Measurements from ENCODE around the gene NFIC. TPM values are rescaled to one million over a fixed set of nuclear protein-coding genes. Genes with fewer than 3 reads are reported as not detected.
"Not testable (repeated sequence)": the region's sequence is repeated elsewhere in the genome, so short reads cannot be mapped to it uniquely, and the experiment has no call there.

Gene NFIC
- total RNA-seq, 4 donors from 2014 or later: 138 to 200 (median 160) TPM

DNA sequence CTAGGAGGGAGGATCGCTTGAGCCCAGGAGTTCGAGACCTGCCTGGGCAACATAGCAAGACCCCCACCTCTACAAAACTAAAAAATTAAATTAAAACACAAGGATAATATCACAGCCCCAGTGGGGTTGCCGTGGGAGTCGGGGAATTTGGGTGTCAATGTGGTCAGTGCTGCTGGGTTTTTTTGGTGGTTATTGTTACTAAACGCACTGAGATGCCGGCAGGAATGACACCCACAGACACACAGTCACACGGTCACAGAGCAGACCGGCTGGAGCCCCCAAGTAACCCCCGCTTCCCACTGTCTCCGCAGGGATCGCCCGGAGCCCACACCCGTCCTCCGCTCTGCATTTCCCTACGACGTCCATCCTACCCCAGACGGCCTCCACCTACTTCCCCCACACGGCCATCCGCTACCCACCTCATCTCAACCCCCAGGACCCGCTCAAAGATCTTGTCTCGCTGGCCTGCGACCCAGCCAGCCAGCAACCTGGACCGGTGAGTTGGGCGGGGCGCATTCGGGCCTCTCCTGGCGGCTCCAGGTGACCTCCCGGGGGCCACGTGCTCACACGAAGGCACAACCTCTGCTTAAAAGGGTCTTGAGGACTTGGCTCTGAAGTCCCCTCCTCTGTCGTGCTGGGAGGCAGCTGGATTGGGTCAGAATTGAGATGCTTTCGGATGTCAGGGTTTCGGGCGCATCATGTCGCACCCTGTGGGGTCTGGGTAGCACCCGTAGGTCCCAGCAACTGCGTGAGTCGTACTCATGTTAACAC, 86.0 kb downstream of the NFIC start:
- peaks cover 0 to 22% (median 7%) of the 10 kb centered on the region in 4 donors for H3K4me1 ChIP-seq
- WGBS, 2 donors: 85 to 89% methylated on average over 34 to 38 of the region's 38 CpGs
- H3K27me3 ChIP-seq: no peaks in the 10 kb centered on the region
- peak overlapping the region in 2 of 4 donors; percentile 83 to 85 for H3K27ac ChIP-seq
- H3K4me3 ChIP-seq: no peak overlapping the region
- TF ChIP-seq, protein P1, sequence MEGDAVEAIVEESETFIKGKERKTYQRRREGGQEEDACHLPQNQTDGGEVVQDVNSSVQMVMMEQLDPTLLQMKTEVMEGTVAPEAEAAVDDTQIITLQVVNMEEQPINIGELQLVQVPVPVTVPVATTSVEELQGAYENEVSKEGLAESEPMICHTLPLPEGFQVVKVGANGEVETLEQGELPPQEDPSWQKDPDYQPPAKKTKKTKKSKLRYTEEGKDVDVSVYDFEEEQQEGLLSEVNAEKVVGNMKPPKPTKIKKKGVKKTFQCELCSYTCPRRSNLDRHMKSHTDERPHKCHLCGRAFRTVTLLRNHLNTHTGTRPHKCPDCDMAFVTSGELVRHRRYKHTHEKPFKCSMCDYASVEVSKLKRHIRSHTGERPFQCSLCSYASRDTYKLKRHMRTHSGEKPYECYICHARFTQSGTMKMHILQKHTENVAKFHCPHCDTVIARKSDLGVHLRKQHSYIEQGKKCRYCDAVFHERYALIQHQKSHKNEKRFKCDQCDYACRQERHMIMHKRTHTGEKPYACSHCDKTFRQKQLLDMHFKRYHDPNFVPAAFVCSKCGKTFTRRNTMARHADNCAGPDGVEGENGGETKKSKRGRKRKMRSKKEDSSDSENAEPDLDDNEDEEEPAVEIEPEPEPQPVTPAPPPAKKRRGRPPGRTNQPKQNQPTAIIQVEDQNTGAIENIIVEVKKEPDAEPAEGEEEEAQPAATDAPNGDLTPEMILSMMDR (IDR thresholded peaks at IDR 0.05): no peak
- no peak for TF ChIP-seq EP300 (IDR thresholded peaks at IDR 0.05)
- no peak for TF ChIP-seq POLR2A (IDR thresholded peaks at IDR 0.05)
- H3K9me3 ChIP-seq: no peaks in the 10 kb centered on the region
- DNase-seq (ENCODE audit: low spot score in 2 of 2): no peak
- H3K36me3 ChIP-seq: peaks cover 14 to 97% (median 25%) of the 10 kb centered on the region in 3 donors

DNA sequence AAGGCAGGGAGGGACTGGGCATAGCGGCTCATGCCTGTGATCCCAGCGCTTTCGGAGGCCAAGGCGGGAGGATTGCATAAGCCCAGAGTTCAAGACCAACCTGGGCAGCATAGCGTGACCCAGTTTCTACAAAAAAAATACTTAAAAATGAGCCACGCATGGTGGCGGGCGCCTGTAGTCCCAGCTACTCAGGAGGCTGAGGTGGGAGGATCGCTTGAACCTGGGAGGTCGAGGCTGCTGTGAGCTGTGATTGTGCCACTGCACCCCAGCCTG, 86.5 kb downstream of the NFIC start:
- not testable (repeated sequence) for H3K4me3 ChIP-seq; H3K27me3 ChIP-seq; H3K9me3 ChIP-seq; DNase-seq (ENCODE audit: low spot score in 2 of 2)
- Histone ChIP-seq H3K36me3 (peaks cover 14 to 96% (median 25%) of the 10 kb centered on the region in 3 donors), H3K4me1 (peaks cover 0 to 27% (median 10%) of the 10 kb centered on the region in 4 donors), H3K27ac (peak overlapping the region in 1 of 4 donors; percentile 83)
- WGBS, 2 donors: 96 to 98% methylated on average over 10 of the region's 10 CpGs

DNA sequence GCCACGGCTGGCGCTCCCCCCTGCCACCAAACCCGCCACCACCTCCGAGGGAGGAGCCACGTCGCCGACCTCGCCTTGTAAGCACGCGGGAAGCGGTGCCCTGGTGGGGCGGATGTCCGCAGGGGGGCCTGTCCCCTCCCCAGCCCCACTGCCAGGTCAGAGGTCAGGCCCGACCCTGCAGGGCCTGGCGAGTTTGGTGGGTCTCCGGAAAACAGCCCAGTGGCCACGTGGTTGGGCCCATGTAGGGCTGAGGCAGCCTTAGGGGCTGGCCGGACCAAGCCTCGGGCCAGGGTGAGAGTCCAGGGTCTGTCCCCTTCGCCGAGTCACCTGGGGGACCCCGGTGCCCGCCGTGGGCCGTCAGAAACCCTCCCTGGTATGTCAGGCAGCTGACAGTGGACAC, 87.5 kb downstream of the NFIC start:
- 80 to 81% methylated on average over 21 to 24 of the region's 25 CpGs for WGBS, 2 donors

DNA sequence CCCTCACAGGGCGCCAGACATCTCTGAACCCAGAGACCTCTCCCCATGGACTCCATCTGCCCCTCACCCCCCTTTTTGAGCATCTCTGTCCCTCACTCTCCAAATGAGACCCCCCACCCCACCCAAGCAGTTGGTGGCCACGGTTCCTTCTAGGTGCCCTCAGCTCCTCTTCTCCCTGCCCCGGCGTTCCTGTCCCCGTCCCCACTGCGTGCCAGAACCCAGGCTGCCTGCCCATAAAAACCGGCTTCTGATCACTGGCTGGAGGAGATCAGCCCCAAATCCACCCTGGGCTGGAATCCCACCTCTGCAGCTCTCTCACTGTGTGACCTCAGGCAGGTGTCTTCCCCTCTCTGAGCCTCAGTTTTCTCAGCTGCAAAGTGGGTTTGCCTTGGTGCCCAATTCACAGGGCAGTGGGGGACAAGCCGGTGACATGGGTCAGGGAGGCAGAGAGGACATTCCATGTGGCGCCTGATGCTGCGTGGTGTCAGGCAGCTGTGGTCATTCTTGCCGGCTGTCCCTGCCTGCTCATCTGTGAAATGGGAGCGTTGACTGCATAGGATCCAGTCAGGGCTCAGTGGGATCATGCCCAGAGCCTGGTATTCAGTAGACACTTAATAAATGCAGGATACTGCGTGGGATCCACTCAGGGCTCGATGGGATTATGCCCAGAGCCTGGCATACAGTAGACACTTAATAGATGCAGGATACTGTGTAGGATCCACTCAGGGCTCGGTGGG, 88.4 kb downstream of the NFIC start:
- no peak for TF ChIP-seq POLR2A (IDR thresholded peaks at IDR 0.05)
- TF ChIP-seq, protein P1 (IDR thresholded peaks at IDR 0.05): no peak
- no peak for TF ChIP-seq EP300 (IDR thresholded peaks at IDR 0.05)
- WGBS, 2 donors: 90 to 96% methylated on average over 15 of the region's 15 CpGs
- H3K27me3 ChIP-seq: no peaks in the 10 kb centered on the region
- H3K4me1 ChIP-seq: peaks cover 5 to 46% (median 27%) of the 10 kb centered on the region in 4 donors
- no peaks in the 10 kb centered on the region for H3K9me3 ChIP-seq
- no peak overlapping the region for H3K4me3 ChIP-seq
- DNase-seq (ENCODE audit: low spot score in 2 of 2): no peak
- peak overlapping the region in 2 of 4 donors; percentile 41 to 61 for H3K27ac ChIP-seq
- H3K36me3 ChIP-seq: peaks cover 14 to 77% (median 25%) of the 10 kb centered on the region in 3 donors

More for the DNA sequence above, 87.5 kb downstream of the NFIC start:
- Histone ChIP-seq H3K9me3 (no peaks in the 10 kb centered on the region), H3K36me3 (peaks cover 14 to 86% (median 25%) of the 10 kb centered on the region in 3 donors), H3K4me3 (no peak overlapping the region), H3K4me1 (peaks cover under 1 to 37% (median 18%) of the 10 kb centered on the region in 4 donors), H3K27me3 (no peaks in the 10 kb centered on the region), H3K27ac (peak overlapping the region in 2 of 4 donors; percentile 41 to 61)
- DNase-seq (ENCODE audit: low spot score in 2 of 2): no peak
- no peak for TF ChIP-seq EP300 (IDR thresholded peaks at IDR 0.05)
- TF ChIP-seq, protein P1 (IDR thresholded peaks at IDR 0.05): no peak
- no peak for TF ChIP-seq POLR2A (IDR thresholded peaks at IDR 0.05)

DNA sequence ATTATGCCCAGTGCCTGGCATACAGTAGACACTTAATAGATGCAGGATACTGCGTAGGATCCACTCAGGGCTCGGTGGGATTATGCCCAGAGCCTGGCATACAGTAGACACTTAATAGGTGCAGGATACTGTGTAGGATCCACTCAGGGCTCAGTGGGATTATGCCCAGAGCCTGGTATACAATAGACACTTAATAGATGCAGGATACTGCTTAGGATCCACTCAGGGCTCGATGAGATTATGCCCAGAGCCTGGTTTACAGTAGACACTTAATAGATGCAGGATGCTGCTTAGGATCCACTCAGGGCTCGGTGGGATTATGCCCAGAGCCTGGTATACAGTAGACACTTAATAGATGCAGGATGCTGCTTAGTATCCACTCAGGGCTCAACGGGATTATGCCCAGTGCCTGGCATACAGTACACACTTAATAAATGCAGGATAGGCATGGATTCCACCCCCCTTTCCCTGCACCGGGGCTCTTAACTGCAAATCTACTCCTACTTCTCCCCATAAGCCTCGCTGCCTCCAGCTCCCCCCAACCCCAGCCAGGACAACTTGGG, 89.1 kb downstream of the NFIC start:
- Histone ChIP-seq H3K4me1 (peaks cover 5 to 53% (median 32%) of the 10 kb centered on the region in 4 donors), H3K36me3 (peaks cover 13 to 71% (median 25%) of the 10 kb centered on the region in 3 donors), H3K4me3 (no peak overlapping the region), H3K9me3 (no peaks in the 10 kb centered on the region), H3K27me3 (no peaks in the 10 kb centered on the region), H3K27ac (peak overlapping the region in 1 of 4 donors; percentile 92)
- WGBS, 2 donors: 80 to 84% methylated on average over 6 to 7 of the region's 7 CpGs
- TF ChIP-seq POLR2A (IDR thresholded peaks at IDR 0.05) (no peak), EP300 (IDR thresholded peaks at IDR 0.05) (no peak)
- TF ChIP-seq, protein P1 (IDR thresholded peaks at IDR 0.05): no peak
- DNase-seq (ENCODE audit: low spot score in 2 of 2): no peak

All from tibial nerve (tissue), 4 donors.